Activated CD8-positive, alpha-beta T cell treated with anti-CD3 and anti-CD28 coated beads for 36 hours (primary cell): Measurements from ENCODE around the gene CENPX. TPM values are rescaled to one million over a fixed set of nuclear protein-coding genes. Genes with fewer than 3 reads are reported as not detected.

Experiments
- ATAC-seq: fragments of 200-7000 bp; cut with Tn5 transposase; one replicate; pipeline ENCODE4 v1.10.0; 2021; ENCODE audit warnings: mild to moderate bottlenecking, moderate library complexity
- CTCF ChIA-PET: fragments of 350-600 bp; sonication (Branson Sonifier 250); formaldehyde crosslinking; loops from one replicate; lab custom pipeline; 2021; ENCODE audit warnings: antibody characterized with exemption; lab: Charles Lee
- POLR2A ChIA-PET: fragments of 350-600 bp; sonication (Branson Sonifier 250); formaldehyde crosslinking; loops from one replicate; lab custom pipeline; 2021; ENCODE audit warnings: antibody characterized with exemption; lab: Charles Lee
- DNase-seq: peaks from one replicate; pipeline ENCODE4 v3.0.0-alpha.2; 2020
- H3K27ac Mint-ChIP-seq: one replicate; pipeline ENCODE4 v1.8.0; 2021; ENCODE audit warnings: mild to moderate bottlenecking, mixed read lengths
- H3K27me3 Mint-ChIP-seq: one replicate; pipeline ENCODE4 v1.8.0; 2021; ENCODE audit warnings: mixed read lengths
- H3K36me3 Mint-ChIP-seq: one replicate; pipeline ENCODE4 v1.8.0; 2021; ENCODE audit warnings: low read depth, mixed read lengths
- H3K4me1 Mint-ChIP-seq: one replicate; pipeline ENCODE4 v1.8.0; 2021; ENCODE audit warnings: low read depth, mixed read lengths
- H3K4me3 Mint-ChIP-seq: one replicate; pipeline ENCODE4 v1.8.0; 2021; ENCODE audit warnings: mild to moderate bottlenecking, moderate library complexity, mixed read lengths
- H3K9me3 Mint-ChIP-seq: one replicate; pipeline ENCODE4 v1.8.0; 2021; ENCODE audit warnings: mixed read lengths
- CTCF ChIP-seq: fragments of 200-600 bp; IDR thresholded peaks from one replicate; pipeline ENCODE4 v1.8.0; 2022; ENCODE audit warnings: antibody characterized with exemption, mild to moderate bottlenecking
- intact Hi-C: fragments of 100-400 bp; cut with micrococcal nuclease; formaldehyde crosslinking; loops from one replicate; pipeline ENCODE4 v1.10.0; 2022
- total RNA-seq, 2 experiments: library from RNA; stranded (reverse); gene quantifications; one replicate each; pipeline ENCODE4 v1.2.3, GENCODE V29; 2021

The CENPX gene
- total RNA-seq, 2 experiments from 2014 or later: 88.7 to 98.1 TPM

GRCh38 chr17:82029391-82029790 is 6.7 kb upstream of the CENPX start:
- H3K9me3 Mint-ChIP-seq: no peaks in the 10 kb centered on the region
- intact Hi-C loops: loop anchor here (10.0 kb wide), 1 partner anchor 125 kb away; no protein-coding TSS in a partner anchor

GRCh38 chr17:82028966-82029365 is 6.3 kb upstream of the CENPX start:
- H3K4me3 Mint-ChIP-seq: no peak overlapping the region
- ChIA-PET CTCF (interaction anchor here (0.8 to 3.8 kb wide), 9 partner anchors 8 to 78 kb away, joined by 3 to 28 read pairs (median 10); partner anchors contain the start of genes DUS1L and FASN), POLR2A (interaction anchor here (0.9 kb wide), 1 partner anchor 92 kb away, joined by 3 read pairs; no protein-coding TSS in a partner anchor)
- no peaks in the 10 kb centered on the region for H3K36me3 Mint-ChIP-seq
- H3K9me3 Mint-ChIP-seq: no peaks in the 10 kb centered on the region
- intact Hi-C loops: loop anchor here (10.0 kb wide), 1 partner anchor 126 kb away; no protein-coding TSS in a partner anchor
- ATAC-seq (no peak), DNase-seq (no peak)
- no peaks in the 10 kb centered on the region for H3K27me3 Mint-ChIP-seq
- no peak overlapping the region for H3K27ac Mint-ChIP-seq
- peaks cover 10% of the 10 kb centered on the region for H3K4me1 Mint-ChIP-seq
- no peak for TF ChIP-seq CTCF

More at GRCh38 chr17:82029391-82029790, 6.7 kb upstream of the CENPX start:
- Mint-ChIP-seq H3K36me3 (no peaks in the 10 kb centered on the region), H3K4me3 (no peak overlapping the region), H3K27me3 (no peaks in the 10 kb centered on the region), H3K27ac (no peak overlapping the region), H3K4me1 (peaks cover 7% of the 10 kb centered on the region)
- ChIA-PET POLR2A (interaction anchor here (0.8 to 1.7 kb wide), 4 partner anchors 21 to 159 kb away, joined by 3 to 8 read pairs (median 4); partner anchors contain the start of gene ARHGDIA), CTCF (interaction anchor here (0.8 to 3.8 kb wide), 17 partner anchors 9 to 292 kb away, joined by 3 to 28 read pairs (median 7); partner anchors contain the start of genes ASPSCR1, DUS1L and FASN)
- ATAC-seq: no peak
- DNase-seq: no peak
- no peak for TF ChIP-seq CTCF

GRCh38 chr17:82028246-82028645 is 5.6 kb upstream of the CENPX start:
- H3K27ac Mint-ChIP-seq: no peak overlapping the region
- H3K9me3 Mint-ChIP-seq: no peaks in the 10 kb centered on the region
- no peaks in the 10 kb centered on the region for H3K27me3 Mint-ChIP-seq
- H3K4me3 Mint-ChIP-seq: no peak overlapping the region
- DNase-seq (no peak), ATAC-seq (no peak)
- intact Hi-C loops: loop anchor here (10.0 kb wide), 1 partner anchor 127 kb away; no protein-coding TSS in a partner anchor
- H3K4me1 Mint-ChIP-seq: peaks cover 11% of the 10 kb centered on the region
- ChIA-PET CTCF (interaction anchor here (0.9 to 2.4 kb wide), 4 partner anchors 9 to 126 kb away, joined by 3 to 6 read pairs (median 4); partner anchors contain the start of gene DCXR), POLR2A (interaction anchor here (0.9 kb wide), 1 partner anchor 325 kb away, joined by 3 read pairs; the partner anchor contains the start of gene MRPL12)
- TF ChIP-seq CTCF: no peak
- H3K36me3 Mint-ChIP-seq: no peaks in the 10 kb centered on the region

- no peak for TF ChIP-seq CTCF
- POLR2A ChIA-PET: interaction anchor here (1.7 kb wide), 1 partner anchor 10 kb away, joined by 6 read pairs; no protein-coding TSS in a partner anchor
These were observed 2.9 kb upstream of the CENPX start for GRCh38 chr17:82025401-82026107.

More at GRCh38 chr17:82025401-82026107, 2.9 kb upstream of the CENPX start:
- intact Hi-C loops: loop anchor here (10.0 kb wide), 1 partner anchor 129 kb away; no protein-coding TSS in a partner anchor
- peaks cover 2% of the 10 kb centered on the region for H3K36me3 Mint-ChIP-seq
- H3K4me1 Mint-ChIP-seq: peaks cover 18% of the 10 kb centered on the region
- H3K27ac Mint-ChIP-seq: no peak overlapping the region
- no peak for DNase-seq
- CTCF ChIA-PET: interaction anchor here (1.0 to 1.9 kb wide), 2 partner anchors 12 to 66 kb away, joined by 3 to 7 read pairs; partner anchors contain the start of gene DCXR
- H3K27me3 Mint-ChIP-seq: no peaks in the 10 kb centered on the region
- no peaks in the 10 kb centered on the region for H3K9me3 Mint-ChIP-seq
- no peak overlapping the region for H3K4me3 Mint-ChIP-seq
- ATAC-seq: no peak
